ENCODE measurements around the gene PHC2.
A peak's percentile ranks its signal among the peaks of the same experiment; 100 is the strongest.

The PHC2 gene

GRCh38 chr1:33364565-33364918, 66.4 kb downstream of the PHC2 start:
- Mint-ChIP-seq H3K4me3 (no peak overlapping the region), H3K27me3 (peaks cover 19% of the 10 kb centered on the region), H3K4me1 (peaks cover 5% of the 10 kb centered on the region), H3K36me3 (no peaks in the 10 kb centered on the region), H3K27ac (no peak overlapping the region), H3K9me3 (no peaks in the 10 kb centered on the region)
- ATAC-seq = no peak

GRCh38 chr1:33363470-33363861, 67.4 kb downstream of the PHC2 start:
- Mint-ChIP-seq H3K4me3 (no peak overlapping the region), H3K27me3 (peaks cover 11% of the 10 kb centered on the region), H3K4me1 (peaks cover 5% of the 10 kb centered on the region), H3K27ac (no peak overlapping the region), H3K9me3 (no peaks in the 10 kb centered on the region), H3K36me3 (no peaks in the 10 kb centered on the region)
- no peak for ATAC-seq

GRCh38 chr1:33363021-33363420, 67.9 kb downstream of the PHC2 start:
- Mint-ChIP-seq H3K27ac (no peak overlapping the region), H3K4me1 (peaks cover 5% of the 10 kb centered on the region), H3K27me3 (peaks cover 11% of the 10 kb centered on the region), H3K4me3 (no peak overlapping the region), H3K36me3 (no peaks in the 10 kb centered on the region), H3K9me3 (no peaks in the 10 kb centered on the region)
- ATAC-seq = no peak

- Mint-ChIP-seq H3K27ac (no peak overlapping the region), H3K9me3 (no peaks in the 10 kb centered on the region), H3K36me3 (no peaks in the 10 kb centered on the region), H3K4me3 (no peak overlapping the region), H3K4me1 (no peaks in the 10 kb centered on the region), H3K27me3 (peaks cover under 1% of the 10 kb centered on the region)
- ATAC-seq = no peak
Observed at GRCh38 chr1:33361532-33362235, 69.2 kb downstream of the PHC2 start.

- H3K4me3 Mint-ChIP-seq = no peak overlapping the region
- no peaks in the 10 kb centered on the region for H3K9me3 Mint-ChIP-seq
- no peaks in the 10 kb centered on the region for H3K36me3 Mint-ChIP-seq
- no peak for ATAC-seq
- H3K4me1 Mint-ChIP-seq = no peaks in the 10 kb centered on the region
- no peak overlapping the region for H3K27ac Mint-ChIP-seq
- no peaks in the 10 kb centered on the region for H3K27me3 Mint-ChIP-seq
Observed at GRCh38 chr1:33360367-33360766, 70.5 kb downstream of the PHC2 start.

- Mint-ChIP-seq H3K27me3 (no peaks in the 10 kb centered on the region), H3K9me3 (no peaks in the 10 kb centered on the region), H3K4me3 (no peak overlapping the region), H3K4me1 (no peaks in the 10 kb centered on the region), H3K36me3 (no peaks in the 10 kb centered on the region), H3K27ac (no peak overlapping the region)
- no peak for ATAC-seq
Observed at GRCh38 chr1:33359931-33360330, 71.0 kb downstream of the PHC2 start.

- no peak overlapping the region for H3K4me3 Mint-ChIP-seq
- H3K4me1 Mint-ChIP-seq = no peaks in the 10 kb centered on the region
- no peak overlapping the region for H3K27ac Mint-ChIP-seq
- ATAC-seq = no peak
- no peaks in the 10 kb centered on the region for H3K9me3 Mint-ChIP-seq
- no peaks in the 10 kb centered on the region for H3K36me3 Mint-ChIP-seq
- no peaks in the 10 kb centered on the region for H3K27me3 Mint-ChIP-seq
Observed at GRCh38 chr1:33358795-33359503, 71.9 kb downstream of the PHC2 start.

- no peaks in the 10 kb centered on the region for H3K4me1 Mint-ChIP-seq
- no peaks in the 10 kb centered on the region for H3K9me3 Mint-ChIP-seq
- no peaks in the 10 kb centered on the region for H3K36me3 Mint-ChIP-seq
- no peak overlapping the region for H3K27ac Mint-ChIP-seq
- no peak overlapping the region for H3K4me3 Mint-ChIP-seq
- ATAC-seq = no peak
- no peaks in the 10 kb centered on the region for H3K27me3 Mint-ChIP-seq
Observed at GRCh38 chr1:33358114-33358794, 72.6 kb downstream of the PHC2 start.

GRCh38 chr1:33357099-33357498, 73.8 kb downstream of the PHC2 start:
- H3K27ac Mint-ChIP-seq = no peak overlapping the region
- ATAC-seq = no peak
- no peak overlapping the region for H3K4me3 Mint-ChIP-seq
- H3K27me3 Mint-ChIP-seq = no peaks in the 10 kb centered on the region
- no peaks in the 10 kb centered on the region for H3K9me3 Mint-ChIP-seq
- no peaks in the 10 kb centered on the region for H3K36me3 Mint-ChIP-seq
- H3K4me1 Mint-ChIP-seq = no peaks in the 10 kb centered on the region

GRCh38 chr1:33354707-33355316, 76.1 kb downstream of the PHC2 start:
- no peak for ATAC-seq
- Mint-ChIP-seq H3K4me3 (no peak overlapping the region), H3K27ac (no peak overlapping the region), H3K4me1 (peaks cover 16% of the 10 kb centered on the region), H3K9me3 (no peaks in the 10 kb centered on the region), H3K27me3 (no peaks in the 10 kb centered on the region), H3K36me3 (no peaks in the 10 kb centered on the region)

GRCh38 chr1:33353531-33353930, 77.4 kb downstream of the PHC2 start:
- H3K27me3 Mint-ChIP-seq = no peaks in the 10 kb centered on the region
- no peak overlapping the region for H3K4me3 Mint-ChIP-seq
- H3K36me3 Mint-ChIP-seq = no peaks in the 10 kb centered on the region
- no peak for ATAC-seq
- no peak overlapping the region for H3K27ac Mint-ChIP-seq
- no peaks in the 10 kb centered on the region for H3K9me3 Mint-ChIP-seq
- peaks cover 22% of the 10 kb centered on the region for H3K4me1 Mint-ChIP-seq

GRCh38 chr1:33351281-33351660, 79.6 kb downstream of the PHC2 start:
- H3K9me3 Mint-ChIP-seq = no peaks in the 10 kb centered on the region
- peaks cover 40% of the 10 kb centered on the region for H3K4me1 Mint-ChIP-seq
- H3K4me3 Mint-ChIP-seq = peak overlapping the region; percentile 29
- H3K27me3 Mint-ChIP-seq = no peaks in the 10 kb centered on the region
- peaks cover 11% of the 10 kb centered on the region for H3K36me3 Mint-ChIP-seq
- H3K27ac Mint-ChIP-seq = no peak overlapping the region
- no peak for ATAC-seq

GRCh38 chr1:33350611-33351280, 80.1 kb downstream of the PHC2 start:
- Mint-ChIP-seq H3K36me3 (peaks cover 11% of the 10 kb centered on the region), H3K9me3 (no peaks in the 10 kb centered on the region), H3K27me3 (no peaks in the 10 kb centered on the region), H3K4me3 (peak overlapping the region; percentile 92), H3K27ac (peak overlapping the region; percentile 89), H3K4me1 (peaks cover 41% of the 10 kb centered on the region)
- no peak for ATAC-seq

- Mint-ChIP-seq H3K4me3 (peak overlapping the region; percentile 92), H3K27ac (peak overlapping the region; percentile 89), H3K9me3 (no peaks in the 10 kb centered on the region), H3K4me1 (peaks cover 41% of the 10 kb centered on the region), H3K36me3 (peaks cover 11% of the 10 kb centered on the region), H3K27me3 (no peaks in the 10 kb centered on the region)
- ATAC-seq = peak; percentile 92
Observed at GRCh38 chr1:33349778-33350610, 80.9 kb downstream of the PHC2 start.

All from stimulated activated memory B cell treated with anti-CD40 and anti-IgM and Interleukin-4, amounts not matched to agents 10 μg/mL and 1 μg/mL and 100 μg/mL, for 72 hours (primary cell).